Endothelial cell of umbilical vein (primary cell): ENCODE results near the gene SKAP1. TPM values are rescaled to one million over a fixed set of nuclear protein-coding genes. Genes with fewer than 3 reads are reported as not detected.

Experiments used
- BruUV-seq: library from RNA; stranded (reverse); fragments of 400-500 nt; replicated peaks from 2 replicates; lab custom pipeline; 2021; lab: Mats Ljungman, UMichigan
- CTCF ChIA-PET: fragments of 300-600, 350-600 bp; sonication (Branson Sonifier 250); formaldehyde crosslinking; loops from one replicate; lab custom pipeline; 2021; ENCODE audit warnings: antibody characterized with exemption, inconsistent platforms; lab: Charles Lee
- POLR2A ChIA-PET: fragments of 300-600, 350-600 bp; sonication (Branson Sonifier 250); formaldehyde crosslinking; loops from one replicate; lab custom pipeline; 2021; ENCODE audit warnings: antibody characterized with exemption, inconsistent platforms; lab: Charles Lee
- DNase-seq: peaks from one replicate; pipeline ENCODE4 v3.0.0-alpha.2; 2011; ENCODE audit warnings: low read depth, low spot score
- FAIRE-seq: peaks from 2 replicates; lab custom pipeline; 2011; peaks lifted over from hg19 to GRCh38; lab: Jason Lieb, UNC
- H2AFZ ChIP-seq: 2 replicates; pipeline ENCODE4 v1.6.0; 2012; ENCODE audit warnings: low read depth, low read length, control low read depth, inconsistent platforms
- H3K27ac ChIP-seq: 2 replicates; pipeline ENCODE4 v1.5.1; 2011; ENCODE audit warnings: low read depth, mild to moderate bottlenecking, control low read depth, low read length, moderate library complexity; ENCODE audit not compliant: insufficient read depth
- H3K27me3 ChIP-seq, 2 experiments: 2 replicates each; pipeline versions ENCODE4 v1.6.0 to v1.6.1; 2011; ENCODE audit warnings: low read length in 2 of 2, mixed read lengths in 1 of 2; ENCODE audit not compliant: control insufficient read depth in 2 of 2, insufficient read depth in 2 of 2
- H3K36me3 ChIP-seq, 2 experiments: 2 replicates in 1 of 2; 3 replicates in 1 of 2; pipeline ENCODE4 v1.5.1; 2011; ENCODE audit warnings: low read length in 2 of 2, mild to moderate bottlenecking in 1 of 2, moderate library complexity in 1 of 2; ENCODE audit not compliant: control insufficient read depth in 2 of 2, insufficient read depth in 2 of 2; ENCODE audit errors: extremely low read depth in 1 of 2
- H3K4me1 ChIP-seq: 3 replicates; pipeline ENCODE4 v1.5.1; 2011; ENCODE audit warnings: mild to moderate bottlenecking, low read length; ENCODE audit not compliant: control insufficient read depth, insufficient read depth; ENCODE audit errors: extremely low read depth
- H3K4me2 ChIP-seq: 2 replicates; pipeline ENCODE4 v1.6.1; 2011; ENCODE audit warnings: low read length, control low read depth, mixed read lengths; ENCODE audit not compliant: insufficient read depth
- H3K4me3 ChIP-seq, 3 experiments: fragments of 200-600 bp in 1 of 3; sonication (generic), shearing (Covaris generic) in 1 of 3; replicated peaks in 1 of 3; 2 replicates each; pipeline ENCODE4 v1.5.1; 2011 to 2016; ENCODE audit warnings: control low read depth in 3 of 3, low read length in 3 of 3, mild to moderate bottlenecking in 2 of 3, inconsistent platforms in 1 of 3, low read depth in 1 of 3, moderate library complexity in 1 of 3; ENCODE audit not compliant: insufficient read depth in 1 of 3
- H3K79me2 ChIP-seq: 2 replicates; pipeline ENCODE4 v1.6.0; 2012; ENCODE audit warnings: low read length, inconsistent platforms; ENCODE audit not compliant: control insufficient read depth, insufficient read depth
- H3K9ac ChIP-seq: replicated peaks from 2 replicates; pipeline ENCODE3; 2011; ENCODE audit warnings: low read length, control low read depth; ENCODE audit not compliant: insufficient read depth; ENCODE audit errors: extremely low read depth
- H3K9me1 ChIP-seq: replicated peaks from 3 replicates; pipeline ENCODE4 v1.6.0; 2011; ENCODE audit warnings: mild to moderate bottlenecking, low read length; ENCODE audit not compliant: control insufficient read depth, insufficient read depth; ENCODE audit errors: extremely low read depth
- H3K9me3 ChIP-seq: replicated peaks from 2 replicates; pipeline ENCODE4 v1.5.1; 2012; ENCODE audit warnings: low read length, inconsistent platforms; ENCODE audit not compliant: control insufficient read depth, insufficient read depth
- H4K20me1 ChIP-seq: replicated peaks from 2 replicates; pipeline ENCODE3; 2011; ENCODE audit warnings: mild to moderate bottlenecking, low read length; ENCODE audit not compliant: control insufficient read depth, insufficient read depth; ENCODE audit errors: extremely low read depth
- CTCF ChIP-seq, 2 donors: IDR thresholded peaks; 1 replicate in 1 of 2; 2 replicates in 1 of 2; pipeline ENCODE4 v1.5.1; 2011; ENCODE audit warnings: low read length in 2 of 2, mild to moderate bottlenecking in 2 of 2, moderate library complexity in 2 of 2, control low read depth in 1 of 2, inconsistent platforms in 1 of 2, low read depth in 1 of 2; ENCODE audit not compliant: insufficient read depth in 1 of 2; ENCODE audit errors: extremely low read depth in 1 of 2
- EZH2 ChIP-seq: IDR thresholded peaks from 2 replicates; pipeline ENCODE4 v1.6.1; 2012; ENCODE audit warnings: borderline replicate concordance, low read depth, mild to moderate bottlenecking, moderate library complexity, low read length, inconsistent platforms; ENCODE audit not compliant: severe bottlenecking
- FOS ChIP-seq: IDR thresholded peaks from 2 replicates; pipeline ENCODE4 v1.6.1; 2011; ENCODE audit warnings: mild to moderate bottlenecking, low read length, moderate library complexity, borderline replicate concordance; ENCODE audit not compliant: insufficient read depth
- GATA2 ChIP-seq: IDR thresholded peaks from 2 replicates; pipeline ENCODE4 v1.7.0; 2011; ENCODE audit warnings: low read depth, mild to moderate bottlenecking, moderate library complexity, mixed read lengths, low read length; ENCODE audit not compliant: insufficient read length, insufficient read depth
- JUN ChIP-seq: IDR thresholded peaks from 2 replicates; pipeline ENCODE4 v1.6.1; 2011; ENCODE audit warnings: borderline replicate concordance, low read depth; ENCODE audit not compliant: insufficient read length, insufficient read depth
- MAX ChIP-seq: IDR thresholded peaks from 2 replicates; pipeline ENCODE4 v1.6.1; 2011; ENCODE audit not compliant: insufficient read depth, insufficient read length
- MYC ChIP-seq: IDR thresholded peaks from one replicate; pipeline ENCODE4 v1.6.1; 2011; ENCODE audit warnings: mild to moderate bottlenecking, low read depth, low read length
- POLR2A ChIP-seq: IDR thresholded peaks from 2 replicates; pipeline ENCODE4 v1.6.1; 2012; ENCODE audit warnings: low read depth, mild to moderate bottlenecking, control low read depth, low read length
- POLR2AphosphoS5 ChIP-seq: IDR thresholded peaks from 2 replicates; pipeline ENCODE4 v1.6.1; 2012; ENCODE audit warnings: low read depth, mild to moderate bottlenecking, control low read depth, low read length, moderate library complexity; ENCODE audit not compliant: insufficient read depth
- dilution Hi-C: fragments of 300-500 bp; cut with MboI; formaldehyde crosslinking; loops from one replicate; pipeline ENCODE4 v1.15.0; 2019; ENCODE audit warnings: low sequenced_read_pairs; ENCODE audit not compliant: extremely low pct_ligation_motif_present
- intact Hi-C: fragments of 100-400 bp; cut with micrococcal nuclease; formaldehyde crosslinking; loops from one replicate; pipeline ENCODE4 v1.10.0; 2022
- polyA plus RNA-seq, 4 experiments: library from polyadenylated mRNA; depleted of rRNA in 3 of 4; stranded (reverse) in 3 of 4; unstranded in 1 of 4; fragments of >200 nt; gene quantifications; 2 replicates each; pipeline versions ENCODE4 v1.2.1 to v1.2.3, GENCODE V29; 2011 to 2012; ENCODE audit warnings: missing spikeins in 1 of 4
- total RNA-seq: library from RNA; stranded (reverse); gene quantifications from 2 replicates; pipeline ENCODE4 v1.2.3, GENCODE V29; 2021

SKAP1 gene
- total and polyA plus RNA-seq, 2 donors (not counting 3 experiments of a cell fraction or from before 2014, with no cell fraction given): 0.75 TPM; not detected in 1

GRCh38 chr17:48122665-48123045, 307.4 kb downstream of the SKAP1 start:
- no peaks in the 10 kb centered on the region for H3K9me3 ChIP-seq
- ChIA-PET POLR2A (interaction anchor here (0.7 kb wide), 1 partner anchor 115 kb away, joined by 4 read pairs; no protein-coding TSS in a partner anchor), CTCF (interaction anchor here (1.2 to 1.3 kb wide), 3 partner anchors 8 to 97 kb away, joined by 4 to 8 read pairs (median 5); no protein-coding TSS in a partner anchor)
- H3K27me3 ChIP-seq: no peaks in the 10 kb centered on the region
- FAIRE-seq: no peak
- no peak overlapping the region for H3K27ac ChIP-seq
- H3K36me3 ChIP-seq: peaks cover 17 to 30% of the 10 kb centered on the region in 2 experiments
- no peaks in the 10 kb centered on the region for H3K9me1 ChIP-seq
- intact Hi-C loops (no loop called here), dilution Hi-C loops (no loop called here)
- no peaks in the 10 kb centered on the region for H4K20me1 ChIP-seq
- H2AFZ ChIP-seq: no peak overlapping the region
- no peaks in the 10 kb centered on the region for H3K79me2 ChIP-seq
- peaks cover 10% of the 10 kb centered on the region for H3K4me1 ChIP-seq
- no TSS peak for BruUV-seq
- no peak for DNase-seq
- TF ChIP-seq POLR2AphosphoS5 (no peak), GATA2 (no peak), FOS (no peak), POLR2A (no peak), JUN (no peak), EZH2 (no peak), MAX (no peak), MYC (no peak), CTCF (IDR thresholded peaks at IDR 0.05; ENCODE audit: extremely low read depth in 1 of 2, insufficient read depth in 1 of 2, low read depth in 1 of 2, low read length in 2 of 2) (no peak)
- no peak overlapping the region for H3K9ac ChIP-seq
- H3K4me3 ChIP-seq: no peak overlapping the region
- H3K4me2 ChIP-seq: no peak overlapping the region
